ENCODE results near the gene MBNL1.

DNA sequence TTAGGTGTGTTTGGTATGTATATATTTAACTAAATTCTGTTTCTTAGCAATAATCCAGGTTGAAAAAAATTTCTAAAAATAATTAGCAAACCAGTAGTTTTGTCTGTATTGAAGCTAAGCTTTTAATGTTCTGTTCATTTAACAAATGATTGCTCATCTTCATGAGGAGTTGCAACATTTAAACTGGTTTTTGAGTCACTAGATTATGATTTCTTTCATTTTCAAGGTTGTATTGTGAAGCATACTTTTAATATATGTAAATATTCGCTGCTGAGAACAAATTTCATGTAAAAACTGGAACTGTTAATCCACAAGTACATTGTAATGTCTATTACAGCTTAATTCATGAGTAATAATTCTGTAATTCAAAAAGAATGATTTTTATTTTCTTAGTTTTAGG lies 192.7 kb downstream of the MBNL1 start:
- TF ChIP-seq EEA1 (CRISPR knock-in tag; IDR thresholded peaks at IDR 0.05; ENCODE audit: borderline replicate concordance) = no peak
- TF ChIP-seq, protein P1, sequence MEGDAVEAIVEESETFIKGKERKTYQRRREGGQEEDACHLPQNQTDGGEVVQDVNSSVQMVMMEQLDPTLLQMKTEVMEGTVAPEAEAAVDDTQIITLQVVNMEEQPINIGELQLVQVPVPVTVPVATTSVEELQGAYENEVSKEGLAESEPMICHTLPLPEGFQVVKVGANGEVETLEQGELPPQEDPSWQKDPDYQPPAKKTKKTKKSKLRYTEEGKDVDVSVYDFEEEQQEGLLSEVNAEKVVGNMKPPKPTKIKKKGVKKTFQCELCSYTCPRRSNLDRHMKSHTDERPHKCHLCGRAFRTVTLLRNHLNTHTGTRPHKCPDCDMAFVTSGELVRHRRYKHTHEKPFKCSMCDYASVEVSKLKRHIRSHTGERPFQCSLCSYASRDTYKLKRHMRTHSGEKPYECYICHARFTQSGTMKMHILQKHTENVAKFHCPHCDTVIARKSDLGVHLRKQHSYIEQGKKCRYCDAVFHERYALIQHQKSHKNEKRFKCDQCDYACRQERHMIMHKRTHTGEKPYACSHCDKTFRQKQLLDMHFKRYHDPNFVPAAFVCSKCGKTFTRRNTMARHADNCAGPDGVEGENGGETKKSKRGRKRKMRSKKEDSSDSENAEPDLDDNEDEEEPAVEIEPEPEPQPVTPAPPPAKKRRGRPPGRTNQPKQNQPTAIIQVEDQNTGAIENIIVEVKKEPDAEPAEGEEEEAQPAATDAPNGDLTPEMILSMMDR (CRISPR knock-in tag; IDR thresholded peaks at IDR 0.05) = no peak
